DMS153 (cell line): Measurements from ENCODE around the gene A2M.

Experiments
- DNase-seq: peaks from one replicate; lab custom pipeline; 2025; lab: John Stamatoyannopoulos, UW

Gene A2M

GRCh38 chr12:9098463-9099026 is 17.2 kb downstream of the A2M start:
- no peak for DNase-seq

GRCh38 chr12:9098115-9098452 is 17.6 kb downstream of the A2M start:
- no peak for DNase-seq

- no peak for DNase-seq
These were observed 19.0 kb downstream of the A2M start for GRCh38 chr12:9096563-9097176.

GRCh38 chr12:9095322-9095721 is 20.4 kb downstream of the A2M start:
- no peak for DNase-seq

DNA sequence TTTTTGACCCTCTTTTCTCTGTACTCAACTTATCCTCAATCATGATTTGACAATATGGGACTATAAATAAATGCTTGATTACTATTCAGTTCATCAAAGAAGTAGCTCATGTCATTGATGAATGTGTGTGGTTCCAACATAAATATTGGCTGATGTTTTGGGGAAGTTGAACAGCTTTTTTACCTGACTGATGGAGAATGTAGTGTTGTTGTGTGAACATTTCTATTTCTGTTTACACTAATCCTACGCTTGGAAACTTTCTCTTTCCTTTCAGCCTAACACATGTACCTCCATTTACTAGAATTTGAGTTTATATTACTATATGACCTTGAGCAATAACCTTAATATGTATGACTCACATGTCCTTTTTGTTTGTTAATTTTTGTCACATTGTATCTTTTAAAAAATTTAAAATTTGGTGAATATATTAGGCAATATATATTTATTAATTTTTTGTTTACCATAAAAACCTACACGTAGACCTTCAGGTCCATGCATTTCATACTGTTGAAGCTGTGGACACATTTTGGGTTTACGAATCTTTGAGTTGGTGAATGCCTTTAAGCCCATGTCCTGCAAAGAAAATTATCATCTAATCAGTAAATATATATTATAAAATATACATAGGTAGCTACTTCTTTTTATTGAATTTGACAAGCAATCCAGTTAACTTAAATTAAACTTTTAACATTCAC is 21.1 kb downstream of the A2M start:
- DNase-seq = no peak

GRCh38 chr12:9091891-9092598 is 23.7 kb downstream of the A2M start:
- no peak for DNase-seq

DNA sequence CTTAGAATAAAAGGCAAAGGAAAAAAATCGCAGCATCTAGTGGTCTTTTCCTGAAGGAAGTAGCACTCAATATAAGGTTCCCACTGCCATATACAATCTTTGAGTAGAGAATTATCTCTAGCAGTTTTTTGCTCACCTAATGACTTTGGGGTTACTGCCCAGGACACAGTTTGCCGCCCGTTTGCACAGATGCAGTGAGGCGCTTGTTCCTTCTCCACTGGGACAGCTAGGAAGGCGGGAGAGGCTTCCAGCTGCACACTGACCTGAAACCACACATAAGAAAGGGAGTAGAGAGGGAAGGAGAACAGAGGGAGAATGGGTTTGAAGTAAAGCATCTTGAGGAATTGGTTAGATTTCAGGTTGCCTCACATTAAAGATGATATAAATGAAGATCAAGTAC is 25.5 kb downstream of the A2M start:
- DNase-seq = no peak

GRCh38 chr12:9087087-9087835 is 28.5 kb downstream of the A2M start:
- DNase-seq = no peak

- DNase-seq = no peak
These were observed 29.6 kb downstream of the A2M start for GRCh38 chr12:9086087-9086486.

- DNase-seq = no peak
These were observed 31.3 kb downstream of the A2M start for GRCh38 chr12:9084417-9084816.

DNA sequence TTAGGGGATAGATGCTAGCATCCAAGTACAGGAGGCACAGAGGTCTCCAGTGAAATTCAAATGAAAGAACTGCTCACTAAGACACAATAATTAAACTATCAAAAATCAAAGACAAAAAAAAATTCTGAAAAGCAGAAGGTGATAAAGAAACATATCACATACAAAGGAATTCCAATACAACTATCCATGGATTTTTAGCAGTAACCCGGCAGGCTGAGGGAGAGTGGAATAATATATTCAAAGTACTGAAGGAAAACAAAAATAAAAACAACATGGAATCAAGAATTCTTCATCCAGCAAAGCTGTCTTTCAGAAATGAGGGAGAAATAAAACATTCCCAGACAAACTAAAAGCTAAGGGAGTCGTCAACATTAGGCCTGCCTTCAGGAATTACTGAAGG is 31.9 kb downstream of the A2M start:
- no peak for DNase-seq

- DNase-seq = no peak
These were observed 33.9 kb downstream of the A2M start for GRCh38 chr12:9081667-9082427.

GRCh38 chr12:9079883-9080675 is 35.6 kb downstream of the A2M start:
- DNase-seq = no peak

GRCh38 chr12:9079082-9079481 is 36.6 kb downstream of the A2M start:
- no peak for DNase-seq

DNA sequence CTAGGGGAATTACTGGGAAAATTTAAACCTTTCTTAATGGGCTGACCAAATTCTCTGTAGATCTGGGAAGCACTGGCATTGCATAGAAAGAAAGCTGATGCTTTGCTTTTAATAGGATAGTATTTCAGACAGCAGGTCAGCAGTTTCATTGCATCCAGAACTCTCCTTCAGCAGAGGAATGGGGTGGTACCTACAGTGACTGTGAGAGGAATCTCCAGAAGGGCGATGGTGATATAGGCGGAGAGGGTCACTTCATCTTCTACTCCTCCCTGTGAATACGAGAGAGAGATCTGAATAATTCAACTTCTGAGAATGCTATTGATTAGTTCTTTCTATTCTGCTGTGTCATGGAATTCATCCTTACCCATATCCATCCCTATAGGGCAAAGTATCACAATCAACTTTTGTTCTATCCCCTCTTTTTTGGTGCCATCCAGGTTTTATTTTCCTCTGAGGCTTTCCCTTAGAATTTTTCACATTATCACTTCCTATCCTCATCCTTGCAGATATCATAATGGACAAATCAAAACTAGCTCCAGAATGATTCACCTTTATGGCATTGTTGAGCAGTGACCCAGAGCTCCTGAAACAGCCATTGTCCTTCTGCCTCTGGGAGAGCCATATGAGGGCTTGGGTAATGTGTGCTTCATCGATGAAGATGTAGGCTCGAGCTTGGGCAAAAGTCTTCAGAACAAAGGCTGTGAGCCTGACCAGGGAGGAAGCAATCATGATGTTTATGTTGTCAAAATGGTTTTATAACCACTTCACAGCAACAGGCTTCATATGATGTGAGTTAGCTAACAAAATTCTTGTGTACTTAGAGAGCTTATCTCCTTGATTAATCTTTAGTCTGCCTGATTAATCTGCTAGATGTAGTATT is 38.3 kb downstream of the A2M start:
- DNase-seq = no peak

- DNase-seq = no peak
These were observed 39.0 kb downstream of the A2M start for GRCh38 chr12:9076733-9077132.

- DNase-seq = no peak
These were observed 40.6 kb downstream of the A2M start for GRCh38 chr12:9075138-9075535.

DNA sequence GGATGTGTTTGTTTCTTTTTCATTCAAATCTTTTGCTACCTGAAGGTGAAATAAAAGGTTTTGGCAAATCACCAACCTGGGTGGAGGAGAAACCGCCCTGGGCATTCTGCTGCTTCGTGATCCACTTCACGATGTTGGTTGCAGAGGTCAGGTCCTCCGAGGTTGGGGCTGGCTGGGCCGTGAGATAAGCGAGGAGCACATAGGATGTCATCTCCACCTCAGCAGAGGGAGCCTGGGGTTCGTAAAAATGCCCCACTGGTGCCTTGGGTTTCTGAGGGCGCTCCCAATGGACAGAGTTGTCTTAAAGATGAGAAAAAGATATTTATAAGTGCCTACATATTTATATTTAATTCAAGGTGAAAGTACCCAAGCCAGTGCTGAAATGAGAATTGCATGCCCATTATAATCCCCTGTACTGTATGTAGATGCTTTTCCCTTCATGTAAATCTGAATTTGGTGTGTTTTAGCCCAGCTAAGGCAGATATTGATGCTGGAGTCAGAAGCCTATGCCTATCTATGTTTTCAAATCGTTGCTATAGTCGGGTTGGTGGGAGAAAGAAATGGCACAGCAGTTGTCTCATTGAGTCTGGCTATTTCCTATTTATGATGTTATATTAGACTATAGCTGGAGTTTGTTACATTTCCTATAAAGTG is 41.1 kb downstream of the A2M start:
- no peak for DNase-seq

- no peak for DNase-seq
These were observed 42.6 kb downstream of the A2M start for GRCh38 chr12:9073076-9073475.
